ENCODE measurements around the gene KLK13.

KLK13 gene

GRCh38 chr19:51078104-51078503 is 13.2 kb upstream of the KLK13 start:
- TF ChIP-seq CTCF (IDR thresholded peaks at IDR 0.05; ENCODE audit: low read length, missing control alignments): no peak
- no peak overlapping the region for H3K4me3 ChIP-seq (replicated peaks; ENCODE audit: low read depth, low read length)
- DNase-seq (ENCODE audit: low read depth): no peak

DNA sequence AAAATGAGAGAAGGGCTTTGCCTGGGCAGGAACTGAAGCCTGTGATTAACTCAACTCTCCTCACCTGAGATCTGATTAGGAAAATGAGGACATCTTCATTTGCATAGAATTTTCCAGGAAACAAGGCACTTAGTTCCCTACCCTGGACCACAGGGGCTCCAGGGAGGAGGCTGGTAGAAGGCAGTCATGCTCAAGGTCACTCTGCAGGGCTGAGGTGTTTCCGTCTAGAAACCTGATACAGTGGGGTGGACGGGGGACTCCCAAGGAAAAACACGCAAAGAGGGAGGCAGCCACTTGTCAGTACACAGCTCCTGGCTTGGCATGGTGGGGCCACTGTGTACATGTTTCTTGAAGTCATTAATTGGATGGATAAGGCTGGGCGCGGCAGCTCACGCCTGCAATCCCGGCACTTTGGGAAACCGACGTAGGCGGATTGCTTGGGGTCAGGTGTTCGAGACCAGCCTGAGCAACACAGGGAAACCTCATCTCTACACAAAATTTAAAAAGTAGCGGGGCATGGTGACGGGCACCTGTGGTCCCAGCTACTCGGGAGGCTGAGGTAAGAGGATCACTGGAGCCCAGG is 11.8 kb upstream of the KLK13 start:
- H3K4me3 ChIP-seq (replicated peaks; ENCODE audit: low read depth, low read length): no peak overlapping the region
- TF ChIP-seq CTCF (IDR thresholded peaks at IDR 0.05; ENCODE audit: low read length, missing control alignments): no peak
- DNase-seq (ENCODE audit: low read depth): no peak

DNA sequence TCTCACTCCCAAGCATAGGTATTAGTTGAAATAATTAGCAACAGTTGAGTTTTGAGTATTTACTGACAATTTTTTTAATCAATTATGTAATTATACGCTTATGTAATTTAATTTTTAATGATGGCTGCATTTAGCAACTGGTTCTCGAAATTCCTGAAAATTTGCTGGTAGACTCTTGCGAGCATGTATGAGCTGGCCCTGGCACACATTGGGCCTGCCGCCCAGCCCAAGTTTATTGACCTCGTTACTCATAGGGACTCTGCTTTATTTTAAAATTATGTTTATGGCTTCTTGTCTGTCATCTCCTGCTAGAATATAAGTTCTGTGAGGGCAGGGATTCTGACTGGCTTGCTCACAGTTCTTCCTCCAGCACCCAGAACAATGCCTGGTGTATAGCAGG is 11.1 kb upstream of the KLK13 start:
- DNase-seq (ENCODE audit: low read depth): no peak
- H3K4me3 ChIP-seq (replicated peaks; ENCODE audit: low read depth, low read length): no peak overlapping the region
- no peak for TF ChIP-seq CTCF (IDR thresholded peaks at IDR 0.05; ENCODE audit: low read length, missing control alignments)

DNA sequence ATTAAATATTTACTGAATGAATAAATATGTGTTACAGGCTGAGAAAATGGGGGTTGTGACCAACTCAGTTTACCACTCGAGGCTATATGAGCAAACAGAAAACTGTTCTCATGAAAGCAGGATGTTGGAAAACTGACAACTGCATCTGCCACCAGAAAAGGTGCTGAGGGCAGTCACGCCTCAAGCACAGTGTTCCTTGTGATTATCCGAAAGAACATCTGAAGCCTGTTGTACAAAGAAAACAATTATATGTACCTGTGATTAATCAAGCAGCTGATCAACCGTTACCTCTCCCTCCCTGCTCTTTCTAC is 6.2 kb upstream of the KLK13 start:
- no peak overlapping the region for H3K4me3 ChIP-seq (replicated peaks; ENCODE audit: low read depth, low read length)
- no peak for DNase-seq (ENCODE audit: low read depth)
- no peak for TF ChIP-seq CTCF (IDR thresholded peaks at IDR 0.05; ENCODE audit: low read length, missing control alignments)

GRCh38 chr19:51070334-51071094 is 5.6 kb upstream of the KLK13 start:
- DNase-seq (ENCODE audit: low read depth): no peak
- TF ChIP-seq CTCF (IDR thresholded peaks at IDR 0.05; ENCODE audit: low read length, missing control alignments): no peak

GRCh38 chr19:51066393-51067186 is 1.7 kb upstream of the KLK13 start:
- no peak overlapping the region for H3K4me3 ChIP-seq (replicated peaks; ENCODE audit: low read depth, low read length)
- no peak for DNase-seq (ENCODE audit: low read depth)
- TF ChIP-seq CTCF (IDR thresholded peaks at IDR 0.05; ENCODE audit: low read length, missing control alignments): no peak

More at GRCh38 chr19:51070334-51071094, 5.6 kb upstream of the KLK13 start:
- no peak overlapping the region for H3K4me3 ChIP-seq (replicated peaks; ENCODE audit: low read depth, low read length)

Measured in fibroblast of pulmonary artery (primary cell).